Panc1 (cell line): ENCODE measurements around the gene IGLL5. TPM values are rescaled to one million over a fixed set of nuclear protein-coding genes. Genes with fewer than 3 reads are reported as not detected.

Experiments
- ATAC-seq: fragments of 200-7000 bp; cut with Tn5 transposase; 2 replicates; pipeline ENCODE4 v1.9.1; 2020; ENCODE audit warnings: mild to moderate bottlenecking, moderate library complexity
- BruUV-seq: library from RNA; stranded (reverse); fragments of 400-500 nt; replicated peaks from 2 replicates; lab custom pipeline; 2021; lab: Mats Ljungman, UMichigan
- CTCF ChIA-PET: fragments of 300-600 bp; sonication (Branson Sonifier 250); formaldehyde crosslinking; loops from one replicate; lab custom pipeline; 2022; ENCODE audit warnings: antibody characterized with exemption; lab: Charles Lee
- POLR2A ChIA-PET: fragments of 300-600 bp; sonication (Branson Sonifier 250); formaldehyde crosslinking; loops from one replicate; lab custom pipeline; 2022; ENCODE audit warnings: antibody characterized with exemption; lab: Charles Lee
- DNase-seq: peaks from one replicate; pipeline ENCODE4 v3.0.0-alpha.2; 2010; ENCODE audit warnings: low read depth, low spot score
- H3K27ac ChIP-seq: 2 replicates; pipeline ENCODE4 v1.5.1; 2011; ENCODE audit warnings: mild to moderate bottlenecking, low read length, inconsistent platforms
- H3K27me3 ChIP-seq: fragments of 200-500 bp; sonication (Bioruptor generic); 2 replicates; pipeline ENCODE4 v1.6.0; 2014; ENCODE audit warnings: low read length, inconsistent platforms; ENCODE audit not compliant: control insufficient read depth, insufficient read depth
- H3K36me3 ChIP-seq: fragments of 200-500 bp; sonication (Bioruptor generic); 2 replicates; pipeline ENCODE4 v1.5.1; 2014; ENCODE audit warnings: inconsistent platforms, mild to moderate bottlenecking, low read length, moderate library complexity; ENCODE audit not compliant: control insufficient read depth, insufficient read depth
- H3K4me1 ChIP-seq: 2 replicates; pipeline ENCODE4 v1.5.1; 2011; ENCODE audit warnings: inconsistent platforms, mild to moderate bottlenecking, low read length, moderate library complexity; ENCODE audit not compliant: control insufficient read depth, insufficient read depth
- H3K4me3 ChIP-seq, 2 experiments: 2 replicates each; pipeline ENCODE4 v1.5.1; 2011 to 2012; ENCODE audit warnings: low read depth in 2 of 2, low read length in 2 of 2, mild to moderate bottlenecking in 2 of 2, inconsistent platforms in 1 of 2, moderate library complexity in 1 of 2
- H3K9me3 ChIP-seq: fragments of 200-500 bp; sonication (Bioruptor generic); 2 replicates; pipeline ENCODE4 v1.5.1; 2014; ENCODE audit warnings: low read depth, mild to moderate bottlenecking, inconsistent platforms, low read length, moderate library complexity; ENCODE audit not compliant: control insufficient read depth, insufficient read depth
- POLR2AphosphoS5 ChIP-seq: IDR thresholded peaks from 2 replicates; pipeline ENCODE4 v1.6.1; 2012; ENCODE audit warnings: mild to moderate bottlenecking, low read depth, low read length, moderate library complexity
- REST ChIP-seq, 2 experiments: IDR thresholded peaks; 2 replicates each; pipeline ENCODE4 v1.6.1; 2011 to 2012; ENCODE audit warnings: low read depth in 2 of 2, control low read depth in 1 of 2, low read length in 1 of 2, mild to moderate bottlenecking in 1 of 2, moderate library complexity in 1 of 2; ENCODE audit not compliant: insufficient read depth in 1 of 2
- SIN3A ChIP-seq: IDR thresholded peaks from 2 replicates; pipeline ENCODE4 v1.6.1; 2012; ENCODE audit warnings: low read depth, mild to moderate bottlenecking, low read length, moderate library complexity, borderline replicate concordance; ENCODE audit not compliant: insufficient read depth
- TCF7L2 ChIP-seq: IDR thresholded peaks from 2 replicates; pipeline ENCODE4 v1.6.1; 2011; ENCODE audit warnings: mild to moderate bottlenecking, low read depth, low read length, inconsistent platforms
- in situ Hi-C: cut with HindIII; loops from 2 replicates; pipeline ENCODE4 v1.10.0; 2016; ENCODE audit warnings: low sequenced_read_pairs, low pct_unique_long_range_greater_than_20kb
- intact Hi-C: fragments of 100-400 bp; cut with micrococcal nuclease; formaldehyde crosslinking; loops from one replicate; pipeline ENCODE4 v1.10.0; 2022; ENCODE audit not compliant: unreplicated experiment
- total RNA-seq: library from RNA; stranded (reverse); gene quantifications from one replicate; pipeline ENCODE4 v1.2.1, GENCODE V29; 2021; ENCODE audit not compliant: unreplicated experiment
- TF ChIP-seq, protein P1 (sequence below): fragments of 450-650 bp; IDR thresholded peaks from 2 replicates; pipeline ENCODE4 v1.5.1; 2017; ENCODE audit warnings: mild to moderate bottlenecking

Gene IGLL5
- total RNA-seq, 1 experiment from 2014 or later, result not detected

- POLR2A ChIA-PET, result no interaction called here
- in situ Hi-C loops (no loop called here), intact Hi-C loops (no loop called here)
- no peaks in the 10 kb centered on the region for H3K4me1 ChIP-seq
- DNase-seq (no peak), ATAC-seq (no peak)
- no TSS peak for BruUV-seq
- H3K36me3 ChIP-seq, result no peaks in the 10 kb centered on the region
- TF ChIP-seq POLR2AphosphoS5 (no peak), TCF7L2 (no peak), REST (IDR thresholded peaks at IDR 0.05; ENCODE audit: insufficient read depth in 1 of 2, low read depth in 2 of 2, low read length in 1 of 2) (no peak), SIN3A (no peak)
- TF ChIP-seq, protein P1, sequence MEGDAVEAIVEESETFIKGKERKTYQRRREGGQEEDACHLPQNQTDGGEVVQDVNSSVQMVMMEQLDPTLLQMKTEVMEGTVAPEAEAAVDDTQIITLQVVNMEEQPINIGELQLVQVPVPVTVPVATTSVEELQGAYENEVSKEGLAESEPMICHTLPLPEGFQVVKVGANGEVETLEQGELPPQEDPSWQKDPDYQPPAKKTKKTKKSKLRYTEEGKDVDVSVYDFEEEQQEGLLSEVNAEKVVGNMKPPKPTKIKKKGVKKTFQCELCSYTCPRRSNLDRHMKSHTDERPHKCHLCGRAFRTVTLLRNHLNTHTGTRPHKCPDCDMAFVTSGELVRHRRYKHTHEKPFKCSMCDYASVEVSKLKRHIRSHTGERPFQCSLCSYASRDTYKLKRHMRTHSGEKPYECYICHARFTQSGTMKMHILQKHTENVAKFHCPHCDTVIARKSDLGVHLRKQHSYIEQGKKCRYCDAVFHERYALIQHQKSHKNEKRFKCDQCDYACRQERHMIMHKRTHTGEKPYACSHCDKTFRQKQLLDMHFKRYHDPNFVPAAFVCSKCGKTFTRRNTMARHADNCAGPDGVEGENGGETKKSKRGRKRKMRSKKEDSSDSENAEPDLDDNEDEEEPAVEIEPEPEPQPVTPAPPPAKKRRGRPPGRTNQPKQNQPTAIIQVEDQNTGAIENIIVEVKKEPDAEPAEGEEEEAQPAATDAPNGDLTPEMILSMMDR, result no peak
- no peaks in the 10 kb centered on the region for H3K9me3 ChIP-seq
- no peaks in the 10 kb centered on the region for H3K27me3 ChIP-seq
- no peak overlapping the region for H3K4me3 ChIP-seq
- H3K27ac ChIP-seq, result no peak overlapping the region
- CTCF ChIA-PET, result no interaction called here
Observed at GRCh38 chr22:22923930-22924329, 36.3 kb downstream of the IGLL5 start.

- DNase-seq, result no peak
- Histone ChIP-seq H3K27ac (no peak overlapping the region), H3K9me3 (no peaks in the 10 kb centered on the region), H3K27me3 (no peaks in the 10 kb centered on the region), H3K4me1 (no peaks in the 10 kb centered on the region), H3K4me3 (no peak overlapping the region), H3K36me3 (no peaks in the 10 kb centered on the region)
- TF ChIP-seq, protein P1, result no peak
- TF ChIP-seq TCF7L2 (no peak), SIN3A (no peak), POLR2AphosphoS5 (no peak), REST (IDR thresholded peaks at IDR 0.05; ENCODE audit: insufficient read depth in 1 of 2, low read depth in 2 of 2, low read length in 1 of 2) (no peak)
- in situ Hi-C loops, result no loop called here
- intact Hi-C loops, result no loop called here
- ATAC-seq, result no peak
- CTCF ChIA-PET, result no interaction called here
- POLR2A ChIA-PET, result no interaction called here
- no TSS peak for BruUV-seq
Observed at GRCh38 chr22:22924369-22925145, 36.9 kb downstream of the IGLL5 start.
